Measurements from ENCODE around the gene ATR.

Gene ATR

GRCh38 chr3:142507241-142507640, 71.3 kb downstream of the ATR start:
- no peaks in the 10 kb centered on the region for H3K9me3 ChIP-seq (replicated peaks; ENCODE audit: low read length)
- no peak overlapping the region for H3K4me3 ChIP-seq (ENCODE audit: low read length)
- no peak overlapping the region for H3K4me2 ChIP-seq (ENCODE audit: low read length)
- H3K4me1 ChIP-seq (ENCODE audit: control insufficient read depth, insufficient read depth, low read length) = no peaks in the 10 kb centered on the region
- H3K9ac ChIP-seq (ENCODE audit: low read depth, low read length) = no peak overlapping the region
- H3K27me3 ChIP-seq (ENCODE audit: control insufficient read depth, insufficient read depth, low read length) = no peaks in the 10 kb centered on the region
- H3K36me3 ChIP-seq (ENCODE audit: insufficient read depth, low read length) = no peaks in the 10 kb centered on the region

GRCh38 chr3:142502187-142502985, 76.1 kb downstream of the ATR start:
- no peaks in the 10 kb centered on the region for H3K9me3 ChIP-seq (replicated peaks; ENCODE audit: low read length)
- peaks cover 39% of the 10 kb centered on the region for H3K4me1 ChIP-seq (ENCODE audit: control insufficient read depth, insufficient read depth, low read length)
- no peaks in the 10 kb centered on the region for H3K27me3 ChIP-seq (ENCODE audit: control insufficient read depth, insufficient read depth, low read length)
- H3K4me3 ChIP-seq (ENCODE audit: low read length) = no peak overlapping the region
- H3K4me2 ChIP-seq (ENCODE audit: low read length) = no peak overlapping the region
- H3K9ac ChIP-seq (ENCODE audit: low read depth, low read length) = no peak overlapping the region
- no peaks in the 10 kb centered on the region for H3K36me3 ChIP-seq (ENCODE audit: insufficient read depth, low read length)

- Histone ChIP-seq H3K4me1 (ENCODE audit: control insufficient read depth, insufficient read depth, low read length) (peaks cover 39% of the 10 kb centered on the region), H3K4me3 (ENCODE audit: low read length) (peak overlapping the region; percentile 30), H3K36me3 (ENCODE audit: insufficient read depth, low read length) (no peaks in the 10 kb centered on the region), H3K4me2 (ENCODE audit: low read length) (peak overlapping the region; percentile 73), H3K9ac (ENCODE audit: low read depth, low read length) (peak overlapping the region; percentile 82), H3K9me3 (replicated peaks; ENCODE audit: low read length) (no peaks in the 10 kb centered on the region), H3K27me3 (ENCODE audit: control insufficient read depth, insufficient read depth, low read length) (no peaks in the 10 kb centered on the region)
Measured at GRCh38 chr3:142501004-142501926, 77.3 kb downstream of the ATR start.

DNA sequence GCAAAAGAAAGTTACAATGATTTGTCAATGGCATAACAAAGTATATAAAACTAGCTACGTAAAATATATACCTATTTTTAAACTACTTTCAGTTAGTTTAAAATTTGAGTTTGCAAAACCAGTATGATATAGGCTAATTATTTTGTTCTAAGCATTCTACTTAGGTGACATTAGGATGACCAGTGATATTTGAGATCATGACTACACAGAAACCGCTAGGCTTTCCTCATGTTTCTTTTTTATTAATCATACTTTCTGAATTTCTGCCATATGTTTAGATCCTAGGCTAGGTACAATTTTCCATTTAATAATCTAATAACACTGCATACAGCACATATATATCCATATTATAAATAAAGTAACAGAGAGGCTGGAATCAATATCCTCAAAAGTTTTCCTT, 78.3 kb downstream of the ATR start:
- no peaks in the 10 kb centered on the region for H3K27me3 ChIP-seq (ENCODE audit: control insufficient read depth, insufficient read depth, low read length)
- H3K36me3 ChIP-seq (ENCODE audit: insufficient read depth, low read length) = no peaks in the 10 kb centered on the region
- no peaks in the 10 kb centered on the region for H3K9me3 ChIP-seq (replicated peaks; ENCODE audit: low read length)
- peak overlapping the region; percentile 30 for H3K4me3 ChIP-seq (ENCODE audit: low read length)
- H3K4me1 ChIP-seq (ENCODE audit: control insufficient read depth, insufficient read depth, low read length) = peaks cover 39% of the 10 kb centered on the region
- peak overlapping the region; percentile 82 for H3K9ac ChIP-seq (ENCODE audit: low read depth, low read length)
- peak overlapping the region; percentile 73 for H3K4me2 ChIP-seq (ENCODE audit: low read length)

- H3K36me3 ChIP-seq (ENCODE audit: insufficient read depth, low read length) = no peaks in the 10 kb centered on the region
- peaks cover 45% of the 10 kb centered on the region for H3K4me1 ChIP-seq (ENCODE audit: control insufficient read depth, insufficient read depth, low read length)
- H3K9ac ChIP-seq (ENCODE audit: low read depth, low read length) = peak overlapping the region; percentile 69
- no peaks in the 10 kb centered on the region for H3K27me3 ChIP-seq (ENCODE audit: control insufficient read depth, insufficient read depth, low read length)
- H3K4me3 ChIP-seq (ENCODE audit: low read length) = peak overlapping the region; percentile 18
- H3K9me3 ChIP-seq (replicated peaks; ENCODE audit: low read length) = no peaks in the 10 kb centered on the region
- peak overlapping the region; percentile 32 for H3K4me2 ChIP-seq (ENCODE audit: low read length)
Measured at GRCh38 chr3:142498397-142499180, 79.9 kb downstream of the ATR start.

GRCh38 chr3:142497729-142498128, 80.8 kb downstream of the ATR start:
- H3K4me3 ChIP-seq (ENCODE audit: low read length) = no peak overlapping the region
- H3K4me1 ChIP-seq (ENCODE audit: control insufficient read depth, insufficient read depth, low read length) = peaks cover 45% of the 10 kb centered on the region
- no peaks in the 10 kb centered on the region for H3K27me3 ChIP-seq (ENCODE audit: control insufficient read depth, insufficient read depth, low read length)
- H3K9ac ChIP-seq (ENCODE audit: low read depth, low read length) = peak overlapping the region; percentile 65
- no peaks in the 10 kb centered on the region for H3K9me3 ChIP-seq (replicated peaks; ENCODE audit: low read length)
- H3K4me2 ChIP-seq (ENCODE audit: low read length) = peak overlapping the region; percentile 32
- no peaks in the 10 kb centered on the region for H3K36me3 ChIP-seq (ENCODE audit: insufficient read depth, low read length)

GRCh38 chr3:142495103-142495502, 83.4 kb downstream of the ATR start:
- Histone ChIP-seq H3K4me1 (ENCODE audit: control insufficient read depth, insufficient read depth, low read length) (peaks cover 28% of the 10 kb centered on the region), H3K36me3 (ENCODE audit: insufficient read depth, low read length) (peaks cover 12% of the 10 kb centered on the region), H3K9me3 (replicated peaks; ENCODE audit: low read length) (no peaks in the 10 kb centered on the region), H3K27me3 (ENCODE audit: control insufficient read depth, insufficient read depth, low read length) (no peaks in the 10 kb centered on the region), H3K4me3 (ENCODE audit: low read length) (no peak overlapping the region), H3K9ac (ENCODE audit: low read depth, low read length) (no peak overlapping the region), H3K4me2 (ENCODE audit: low read length) (no peak overlapping the region)

GRCh38 chr3:142492184-142492583, 86.3 kb downstream of the ATR start:
- H3K4me3 ChIP-seq (ENCODE audit: low read length) = no peak overlapping the region
- no peaks in the 10 kb centered on the region for H3K9me3 ChIP-seq (replicated peaks; ENCODE audit: low read length)
- no peak overlapping the region for H3K4me2 ChIP-seq (ENCODE audit: low read length)
- H3K4me1 ChIP-seq (ENCODE audit: control insufficient read depth, insufficient read depth, low read length) = peaks cover 5% of the 10 kb centered on the region
- H3K9ac ChIP-seq (ENCODE audit: low read depth, low read length) = no peak overlapping the region
- H3K27me3 ChIP-seq (ENCODE audit: control insufficient read depth, insufficient read depth, low read length) = no peaks in the 10 kb centered on the region
- peaks cover 34% of the 10 kb centered on the region for H3K36me3 ChIP-seq (ENCODE audit: insufficient read depth, low read length)

DNA sequence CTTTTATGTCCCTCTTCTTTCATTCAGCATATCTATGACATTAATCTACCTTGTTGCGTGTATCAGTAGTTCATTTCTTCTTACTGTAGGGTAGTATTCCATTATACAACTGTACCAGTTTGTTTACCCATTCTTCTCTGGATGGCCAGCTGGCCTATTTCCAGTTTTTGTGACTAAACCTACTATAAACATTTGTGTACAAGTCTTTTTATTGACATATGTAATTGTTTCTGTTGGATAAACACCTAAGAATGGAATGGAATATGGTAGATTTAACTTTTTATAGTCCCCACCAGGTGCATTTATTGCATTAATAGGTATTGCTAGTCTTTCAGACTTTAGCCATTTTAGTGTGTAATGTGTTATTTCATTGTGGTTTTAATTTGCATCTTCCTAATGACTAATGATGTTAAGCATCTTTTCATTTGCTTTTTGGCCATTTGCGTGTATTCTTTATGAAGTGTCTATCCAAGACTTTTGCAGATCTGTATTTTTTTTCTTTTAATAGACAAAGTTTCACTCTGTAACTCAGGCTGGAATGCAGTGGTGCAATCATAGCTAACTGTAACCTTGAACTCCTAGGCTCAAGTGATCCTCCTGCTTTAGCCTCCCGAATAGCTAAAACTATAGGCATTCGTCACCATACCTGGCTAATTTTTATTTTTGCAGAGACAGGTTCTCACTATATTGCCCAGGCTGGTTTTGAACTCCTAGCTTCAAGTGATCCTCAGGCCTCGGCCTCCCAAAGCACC, 88.8 kb downstream of the ATR start:
- Histone ChIP-seq H3K36me3 (ENCODE audit: insufficient read depth, low read length) (peaks cover 39% of the 10 kb centered on the region), H3K4me3 (ENCODE audit: low read length) (no peak overlapping the region), H3K9me3 (replicated peaks; ENCODE audit: low read length) (no peaks in the 10 kb centered on the region), H3K4me1 (ENCODE audit: control insufficient read depth, insufficient read depth, low read length) (peaks cover 3% of the 10 kb centered on the region), H3K9ac (ENCODE audit: low read depth, low read length) (no peak overlapping the region), H3K4me2 (ENCODE audit: low read length) (no peak overlapping the region), H3K27me3 (ENCODE audit: control insufficient read depth, insufficient read depth, low read length) (no peaks in the 10 kb centered on the region)

GRCh38 chr3:142484912-142485435, 93.6 kb downstream of the ATR start:
- Histone ChIP-seq H3K9ac (ENCODE audit: low read depth, low read length) (no peak overlapping the region), H3K27me3 (ENCODE audit: control insufficient read depth, insufficient read depth, low read length) (no peaks in the 10 kb centered on the region), H3K4me3 (ENCODE audit: low read length) (no peak overlapping the region), H3K9me3 (replicated peaks; ENCODE audit: low read length) (peaks cover 5% of the 10 kb centered on the region), H3K4me2 (ENCODE audit: low read length) (no peak overlapping the region), H3K36me3 (ENCODE audit: insufficient read depth, low read length) (peaks cover 45% of the 10 kb centered on the region), H3K4me1 (ENCODE audit: control insufficient read depth, insufficient read depth, low read length) (no peaks in the 10 kb centered on the region)
